ENCODE measurements around the gene OR5AU1.
"Not testable (repeated sequence)": the region's sequence is repeated elsewhere in the genome, so short reads cannot be mapped to it uniquely, and the experiment has no call there.

Gene OR5AU1

DNA sequence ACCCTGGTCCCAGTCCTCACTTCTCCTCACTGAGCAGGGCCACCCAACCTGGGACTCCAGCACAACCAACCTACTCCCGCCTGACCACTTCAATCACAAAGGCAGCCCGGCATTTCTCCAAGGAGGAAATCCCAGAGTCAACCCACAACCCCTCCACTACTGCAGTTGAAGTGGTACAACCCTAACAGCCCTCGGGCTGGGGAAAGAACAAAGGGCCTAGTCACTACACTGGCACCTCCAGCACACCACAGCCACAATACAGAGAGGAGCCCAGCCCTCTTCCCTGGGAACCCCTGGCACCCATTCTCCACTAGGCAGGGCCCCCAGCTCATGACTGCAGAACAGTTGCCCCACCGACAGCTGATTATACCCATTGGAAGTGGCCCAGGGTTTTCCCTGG lies 13.7 kb upstream of the OR5AU1 start:
- no peak for DNase-seq

DNA sequence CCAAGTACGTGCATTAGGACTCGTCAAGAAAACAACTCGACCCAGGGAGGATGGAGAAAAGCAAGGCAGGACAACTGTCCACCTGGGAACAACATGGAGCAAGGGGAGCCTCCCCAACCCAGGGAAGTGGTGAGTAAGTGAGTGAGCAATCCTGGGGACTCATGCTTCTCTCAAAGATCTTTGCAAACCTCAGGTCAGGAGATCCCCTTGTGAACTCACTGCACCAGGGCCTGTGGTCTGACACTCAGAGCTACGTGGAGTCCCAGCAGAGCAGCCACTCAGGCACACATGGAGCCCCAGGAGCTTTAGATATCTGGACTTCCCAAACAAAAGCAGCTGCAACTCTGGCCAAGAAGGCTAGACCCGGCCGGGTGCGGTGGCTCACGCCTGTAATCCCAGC lies 12.2 kb upstream of the OR5AU1 start:
- no peak for DNase-seq

DNA sequence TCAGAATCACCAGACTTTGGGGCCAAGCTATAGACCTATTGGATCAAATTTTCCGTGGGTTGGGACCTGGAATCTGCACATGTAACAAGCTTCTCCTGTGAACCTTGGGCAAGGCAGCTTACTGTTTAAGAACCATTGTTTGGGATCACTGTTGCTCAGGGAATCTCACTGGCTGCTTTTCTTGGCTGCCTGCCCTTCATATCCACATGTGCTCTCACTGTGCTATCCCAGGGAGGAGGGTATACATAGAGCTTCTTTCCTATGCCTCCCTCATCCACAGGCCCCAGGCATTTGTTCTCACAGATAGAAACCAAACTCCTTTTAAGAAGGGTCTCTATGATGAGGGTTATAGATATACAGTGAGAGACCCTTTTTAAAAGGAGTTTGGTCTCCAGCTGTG lies 9.8 kb upstream of the OR5AU1 start:
- not testable (repeated sequence) for DNase-seq

DNA sequence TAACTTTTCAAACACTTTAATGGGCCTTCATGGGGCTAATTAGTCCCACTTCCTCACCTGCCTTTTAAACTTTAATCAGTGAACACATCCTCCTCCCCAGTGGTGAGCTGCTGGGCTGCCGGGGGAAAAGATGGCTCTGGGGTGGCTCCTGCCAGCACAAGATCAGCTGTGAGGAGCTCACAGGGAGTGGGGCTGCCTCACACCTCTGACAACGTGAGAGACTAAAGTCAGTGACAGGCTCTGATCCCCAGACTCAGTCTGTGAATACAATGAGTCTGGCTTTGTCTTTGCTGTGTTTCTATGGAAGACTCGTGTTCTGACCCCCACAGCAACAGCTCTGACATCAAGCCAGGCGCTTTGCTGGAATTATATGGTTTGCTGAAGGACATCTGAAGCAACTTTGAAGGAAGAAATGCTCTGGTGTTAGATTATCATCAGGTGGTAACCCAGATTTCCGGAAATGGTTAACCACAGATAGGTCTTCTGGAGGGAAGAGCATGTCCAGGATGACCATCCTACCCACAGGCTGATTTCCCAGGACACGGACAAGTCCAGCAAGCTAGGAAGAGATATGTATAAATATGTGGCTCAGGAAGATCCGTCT lies 9.2 kb upstream of the OR5AU1 start:
- DNase-seq, result not testable (repeated sequence)

DNA sequence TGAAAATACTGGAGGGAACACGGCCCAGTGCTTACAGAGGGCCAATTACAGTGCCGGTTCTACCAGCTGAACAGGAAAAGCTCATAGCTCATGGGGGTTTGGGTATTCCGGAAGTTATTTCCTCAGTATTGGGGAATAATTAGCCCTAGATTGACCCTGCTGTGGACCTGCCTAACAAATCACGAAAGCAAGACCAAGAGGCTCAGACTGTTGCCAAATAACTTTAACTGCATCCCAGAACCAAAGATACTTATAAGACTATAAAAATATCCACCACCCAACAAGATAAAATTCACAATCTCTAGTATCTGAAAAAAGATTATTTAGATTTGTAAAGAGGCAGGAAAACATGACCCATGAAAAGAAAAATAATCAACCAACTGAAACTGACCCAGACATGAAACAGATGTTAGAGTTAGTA lies 8.0 kb upstream of the OR5AU1 start:
- no peak for DNase-seq

DNA sequence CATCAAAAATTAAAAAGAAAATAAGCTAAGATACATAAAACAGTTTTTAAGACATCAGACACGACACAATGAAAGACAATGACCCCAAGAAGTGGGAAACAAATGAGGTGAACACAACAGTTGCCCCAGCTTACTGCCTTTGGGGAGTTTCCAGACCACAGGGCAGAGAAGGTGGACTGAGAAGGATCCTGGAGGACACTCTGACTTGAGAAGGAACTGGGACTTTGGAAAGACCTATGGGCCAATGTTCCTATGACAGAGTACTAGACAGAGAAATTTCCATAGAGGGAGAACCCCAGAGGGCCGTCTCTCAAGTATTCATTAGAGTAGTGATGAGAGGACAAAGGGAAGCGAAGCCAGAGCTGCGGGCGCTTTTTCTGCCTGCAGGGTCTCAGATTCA lies 6.2 kb upstream of the OR5AU1 start:
- DNase-seq, result no peak

DNA sequence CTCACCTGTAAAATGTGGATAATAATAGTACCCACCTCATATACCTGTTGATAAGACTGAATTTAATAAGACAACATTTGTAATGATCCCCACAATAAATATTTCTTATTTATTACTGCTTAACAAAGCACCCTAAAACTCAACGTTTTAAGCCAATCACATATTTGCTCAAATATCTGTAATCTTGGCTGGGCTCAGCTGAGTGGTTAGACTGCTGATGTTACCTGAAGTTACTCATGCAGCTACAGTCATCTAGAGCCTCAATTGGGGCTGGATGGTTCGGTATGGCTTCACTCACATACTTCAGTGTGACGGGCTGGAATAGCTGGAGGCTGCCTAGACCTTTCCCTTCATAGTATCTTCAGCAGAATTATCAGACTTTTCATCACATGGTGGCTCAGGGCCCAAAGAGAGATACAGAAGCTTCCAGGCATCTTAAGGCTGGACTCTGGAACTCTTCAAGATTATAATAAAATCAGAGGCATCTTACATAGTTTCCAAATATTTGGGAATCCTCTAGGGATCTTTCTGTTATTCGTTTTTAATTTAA lies 4.3 kb upstream of the OR5AU1 start:
- DNase-seq, result no peak

DNA sequence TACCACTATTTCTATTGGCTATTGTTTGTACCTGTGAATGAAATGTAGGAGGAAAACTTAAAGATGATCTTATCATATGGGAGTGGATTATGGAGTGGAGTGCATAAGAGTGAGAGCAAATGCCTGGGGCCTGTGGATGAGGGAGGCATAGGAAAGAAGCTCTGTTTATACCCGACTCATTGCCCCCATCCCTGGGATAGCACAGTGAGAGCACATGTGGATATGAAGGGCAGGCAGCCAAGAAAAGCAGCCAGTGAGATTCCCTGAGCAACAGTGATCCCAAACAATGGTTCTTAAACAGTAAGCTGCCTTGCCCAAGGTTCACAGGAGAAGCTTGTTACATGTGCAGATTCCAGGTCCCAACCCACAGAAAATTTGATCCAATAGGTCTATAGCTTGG lies 2.3 kb upstream of the OR5AU1 start:
- not testable (repeated sequence) for DNase-seq

DNA sequence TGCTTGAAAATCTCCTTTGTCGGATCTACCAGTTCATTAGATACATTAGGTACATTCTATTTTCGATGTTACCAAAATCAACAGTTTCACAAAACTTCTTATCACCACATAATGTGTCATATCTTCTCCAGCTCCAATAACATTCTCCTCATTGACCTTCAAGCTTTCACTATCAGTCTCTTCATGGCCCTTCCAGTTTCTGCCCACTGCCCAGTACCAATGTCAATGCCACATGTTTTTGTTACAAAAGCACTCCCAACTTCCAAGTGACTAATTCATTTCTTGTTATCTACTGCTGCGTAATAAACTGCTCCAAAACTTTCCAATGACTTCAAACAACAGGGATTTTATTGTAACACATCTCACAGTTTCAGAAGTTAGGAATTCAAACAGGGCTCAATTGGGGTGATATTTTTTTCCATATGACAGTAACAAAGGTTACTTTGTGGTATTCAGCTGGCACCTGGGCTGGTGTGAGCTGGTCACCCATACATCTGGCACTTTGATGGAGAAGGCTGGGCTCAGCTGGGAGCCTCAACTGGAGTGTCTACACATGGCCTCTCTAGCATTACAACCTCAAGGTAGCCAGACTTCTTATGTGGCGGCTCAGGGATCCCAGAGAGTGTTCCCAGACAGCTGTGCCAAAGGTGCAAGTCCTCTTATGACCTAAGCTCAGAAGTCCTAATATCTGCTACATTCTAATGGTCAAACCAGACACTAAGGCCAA lies 6.1 kb downstream of the OR5AU1 start:
- DNase-seq, result no peak

DNA sequence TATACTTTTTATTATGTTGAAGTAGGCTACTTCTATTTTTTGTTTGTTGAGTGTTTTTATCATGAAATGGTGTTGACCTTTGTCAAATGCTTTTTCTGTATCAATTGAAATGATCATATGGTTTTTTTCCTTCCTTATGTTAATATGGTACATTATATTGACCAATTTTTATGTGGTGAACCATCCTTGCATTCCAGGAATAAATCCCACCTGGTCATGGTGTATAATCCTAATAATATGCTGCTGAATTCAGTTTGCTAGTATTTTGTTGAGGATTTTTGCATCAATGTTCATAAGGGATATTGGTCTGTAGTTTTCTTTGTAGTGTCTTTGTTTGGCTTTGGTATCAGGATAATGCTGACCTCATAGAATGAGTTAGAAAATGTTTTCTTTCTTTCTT lies 10.4 kb downstream of the OR5AU1 start:
- no peak for DNase-seq

DNA sequence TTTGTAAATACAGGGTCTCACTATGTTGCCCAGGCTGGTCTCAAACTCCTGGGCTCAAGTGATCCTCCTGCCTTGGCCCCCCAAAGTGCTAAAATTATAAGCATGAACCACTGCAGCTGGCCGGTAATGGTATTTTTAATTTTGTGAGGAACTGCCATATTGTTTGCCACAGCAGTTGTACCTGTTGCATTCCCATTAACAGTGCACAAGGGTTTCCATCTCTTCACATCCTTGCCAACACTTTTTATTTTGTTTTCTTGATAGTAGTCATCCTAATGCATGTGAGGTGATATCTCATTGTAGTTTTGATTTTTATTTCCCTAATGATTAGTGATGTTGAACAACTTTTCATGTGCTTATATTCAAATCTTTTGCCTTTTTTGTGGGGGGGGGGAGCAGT lies 13.5 kb downstream of the OR5AU1 start:
- no peak for DNase-seq

DNA sequence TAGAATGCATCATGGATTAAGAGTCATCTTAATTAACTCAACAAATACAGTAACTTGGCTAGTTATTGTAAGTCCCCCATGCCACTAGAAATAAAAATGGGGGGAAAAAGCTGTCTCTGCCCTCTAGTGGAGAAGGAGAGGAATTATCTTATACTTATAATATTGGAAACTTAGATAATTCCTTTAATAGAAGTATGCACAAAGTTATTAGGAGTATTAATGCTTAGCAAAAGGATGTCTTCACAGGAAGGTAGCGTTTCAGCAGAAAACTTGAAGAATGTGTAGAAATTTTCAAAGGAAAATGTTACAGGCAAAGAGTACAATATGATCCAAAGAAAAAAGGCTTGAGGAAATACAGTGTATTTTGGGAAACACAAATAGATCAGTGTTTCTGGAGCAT lies 19.8 kb downstream of the OR5AU1 start:
- DNase-seq, result peak; percentile 16

DNA sequence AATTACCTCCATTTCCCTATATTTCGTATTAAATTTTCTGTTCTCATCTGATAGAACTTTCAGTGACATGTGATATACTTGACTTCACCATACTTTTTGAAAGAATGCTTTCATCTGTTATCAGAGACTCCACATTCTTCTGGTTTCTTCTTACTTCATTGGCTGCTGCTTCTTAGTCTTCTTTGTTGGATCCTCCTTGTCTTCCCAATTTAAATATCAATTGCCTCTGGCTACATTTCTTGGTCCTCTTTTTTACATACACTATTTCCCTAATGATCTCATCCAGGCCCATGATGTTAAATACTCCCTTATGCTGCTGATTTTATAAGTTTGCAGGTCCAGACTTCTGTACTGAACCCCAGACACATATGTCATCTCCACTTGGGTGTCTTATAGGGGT lies 22.0 kb downstream of the OR5AU1 start:
- no peak for DNase-seq

DNA sequence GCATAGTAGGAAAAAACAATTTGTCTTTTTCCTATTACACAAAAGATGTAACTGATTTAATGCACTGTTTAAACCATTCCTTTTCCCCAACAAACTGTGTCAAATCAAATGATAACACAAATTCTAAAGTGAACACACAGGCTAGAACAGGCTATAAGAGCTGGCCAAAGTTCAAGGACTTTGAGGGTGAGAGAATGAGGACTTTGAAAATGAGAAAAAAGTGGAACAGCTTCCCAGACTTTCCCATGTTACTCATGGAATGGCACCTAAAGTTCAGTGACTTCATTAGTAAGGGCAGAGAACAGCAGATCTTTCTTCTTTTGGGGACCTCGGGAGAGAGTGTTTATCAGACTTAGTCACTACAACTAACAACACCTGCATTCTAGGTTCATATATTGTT lies 32.4 kb downstream of the OR5AU1 start:
- no peak for DNase-seq

DNA sequence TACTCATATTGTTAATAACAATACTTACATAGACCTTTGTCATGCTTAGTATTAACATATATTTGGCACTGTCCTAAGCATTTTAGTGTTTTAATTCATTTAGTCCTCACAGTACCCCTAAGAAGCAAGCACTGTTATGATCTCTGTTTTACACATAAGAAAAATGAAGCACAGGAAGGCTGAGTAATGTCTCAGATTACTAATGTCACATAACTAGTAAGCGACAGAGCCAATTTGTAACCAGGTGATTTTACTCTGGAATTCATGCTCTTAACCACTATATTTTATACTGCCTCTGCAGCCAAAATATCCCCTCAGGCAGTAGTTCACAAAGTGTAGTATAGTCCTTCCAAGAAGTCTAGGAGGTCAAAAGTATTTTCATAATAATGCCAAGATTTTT lies 34.7 kb downstream of the OR5AU1 start:
- DNase-seq, result no peak

DNA sequence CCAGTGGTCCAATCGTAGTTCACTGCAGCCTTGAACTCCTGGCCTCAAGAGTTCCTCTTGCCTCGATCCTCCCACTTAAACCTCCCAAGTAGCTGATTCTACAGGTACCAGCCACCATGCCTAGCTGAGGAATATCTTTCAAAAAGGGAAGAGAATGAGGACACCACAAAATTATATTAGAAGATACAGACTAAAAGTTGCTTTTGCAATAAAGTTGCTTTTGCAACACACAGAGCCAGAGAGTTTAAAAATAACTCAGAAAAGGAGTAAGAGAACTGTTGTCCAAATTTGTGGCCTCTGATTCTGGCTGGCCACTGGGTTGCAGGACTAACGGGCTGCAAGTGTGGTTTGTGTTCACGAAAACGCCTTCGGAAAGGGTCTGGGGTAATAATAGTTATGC lies 35.2 kb downstream of the OR5AU1 start:
- DNase-seq, result no peak

DNA sequence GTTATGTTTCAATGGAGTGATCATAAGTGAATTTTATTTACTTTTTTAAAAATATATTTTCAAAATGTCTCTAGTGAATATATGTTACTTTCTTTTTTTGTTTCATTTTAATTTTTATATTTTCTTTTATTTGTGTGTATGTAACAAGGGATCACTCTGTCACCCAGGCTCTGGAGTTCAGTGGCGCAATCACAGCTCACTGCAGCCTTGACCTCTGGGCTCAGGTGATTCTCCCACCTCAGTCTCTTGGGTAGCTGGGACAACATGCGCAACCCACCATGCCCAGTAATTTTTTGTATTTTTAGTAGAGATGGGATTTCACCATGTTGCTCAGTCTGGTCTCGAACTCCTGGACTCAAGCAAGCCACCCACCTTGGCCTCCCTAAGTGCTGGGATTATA lies 36.9 kb downstream of the OR5AU1 start:
- DNase-seq, result no peak

DNA sequence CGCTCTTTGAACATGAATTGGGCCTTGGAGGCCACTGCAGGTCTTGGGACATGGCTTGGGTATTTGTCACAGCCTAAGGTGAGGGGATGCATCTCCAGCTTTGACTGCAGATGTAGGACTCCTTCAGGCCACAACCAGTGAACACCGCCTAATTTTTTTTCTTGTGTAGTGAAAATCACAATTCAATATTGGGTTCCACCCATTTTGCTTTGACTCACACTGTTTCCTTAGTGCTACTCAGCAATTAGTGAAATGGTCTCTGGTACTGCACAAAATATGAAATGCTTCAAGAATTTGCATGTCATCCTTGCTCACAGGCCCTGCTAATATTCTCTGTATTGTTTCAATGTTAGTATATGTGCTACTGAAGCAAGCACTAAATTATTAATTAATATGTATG lies 42.5 kb downstream of the OR5AU1 start:
- no peak for DNase-seq

DNA sequence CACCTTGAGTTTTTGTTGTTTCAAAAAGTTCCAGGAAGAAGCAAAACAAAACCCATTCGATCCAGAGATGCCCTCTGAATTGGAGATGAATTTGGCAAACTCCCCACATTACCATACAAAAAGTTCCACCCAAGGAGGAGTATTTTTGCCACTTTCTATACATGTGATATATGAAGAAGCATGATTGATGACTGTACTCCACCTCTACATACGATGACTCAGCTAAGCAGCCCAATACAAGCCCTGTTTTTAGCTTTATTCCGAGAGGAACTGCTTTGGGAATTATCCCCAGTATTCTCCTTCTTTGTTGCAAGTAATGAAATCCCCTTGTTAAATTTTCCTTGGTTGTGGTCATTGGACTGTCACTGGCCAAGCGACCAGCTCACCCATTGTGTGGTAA lies 43.6 kb downstream of the OR5AU1 start:
- no peak for DNase-seq

DNA sequence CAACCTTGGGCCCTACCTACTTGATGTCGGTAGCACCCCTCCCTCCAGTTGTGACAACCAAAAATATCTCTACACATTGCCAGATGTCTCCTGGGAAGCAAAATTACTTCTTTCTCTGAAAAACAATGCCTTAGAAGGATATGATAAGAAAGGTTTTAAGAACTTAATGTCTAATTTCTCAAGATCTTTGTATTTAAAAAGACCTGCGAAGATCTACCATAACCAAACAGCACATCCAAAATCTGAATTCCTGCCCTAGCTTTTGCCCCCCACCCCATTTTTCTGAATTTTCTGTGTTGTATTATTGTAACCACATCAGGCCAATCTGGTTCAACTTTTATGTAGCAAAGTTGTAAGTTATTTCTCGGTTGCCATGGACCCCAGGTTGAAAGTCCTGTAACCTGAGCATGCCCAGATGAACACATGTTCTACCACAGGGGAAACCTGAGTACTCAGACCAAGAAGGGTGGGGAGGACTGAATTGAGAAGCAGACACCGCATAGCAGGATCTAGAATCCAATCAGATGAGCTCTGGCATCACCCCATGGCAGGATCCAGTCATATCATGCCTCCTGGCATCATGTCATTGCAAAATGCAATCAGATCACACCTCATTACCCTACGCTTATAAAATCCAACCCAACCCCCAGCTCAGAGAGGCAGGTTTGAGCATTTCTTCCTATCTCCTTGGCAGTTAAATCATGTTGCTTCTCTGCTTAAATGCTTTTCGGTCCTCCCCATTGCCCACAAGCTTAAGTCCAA lies 46.3 kb downstream of the OR5AU1 start:
- DNase-seq, result peak; percentile 33

DNA sequence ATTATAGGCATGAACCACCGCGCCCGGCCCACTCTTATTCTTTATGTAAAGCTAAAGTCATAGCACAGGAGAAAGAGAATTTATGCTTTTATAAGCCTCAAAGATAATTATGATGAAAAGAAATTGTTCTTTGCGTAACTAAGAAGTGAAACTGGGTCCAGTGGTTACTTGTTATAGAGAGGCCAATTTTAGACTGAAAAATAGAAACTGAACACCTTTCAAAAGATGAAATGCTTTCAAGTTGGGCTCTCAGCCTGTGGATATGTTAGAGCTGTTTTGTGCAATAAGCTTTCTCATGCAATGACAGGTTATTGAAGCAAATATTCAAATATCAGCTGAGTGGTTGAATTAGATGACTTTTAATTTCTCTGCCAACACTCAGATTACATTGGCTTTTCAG lies 47.1 kb downstream of the OR5AU1 start:
- DNase-seq, result no peak

DNA sequence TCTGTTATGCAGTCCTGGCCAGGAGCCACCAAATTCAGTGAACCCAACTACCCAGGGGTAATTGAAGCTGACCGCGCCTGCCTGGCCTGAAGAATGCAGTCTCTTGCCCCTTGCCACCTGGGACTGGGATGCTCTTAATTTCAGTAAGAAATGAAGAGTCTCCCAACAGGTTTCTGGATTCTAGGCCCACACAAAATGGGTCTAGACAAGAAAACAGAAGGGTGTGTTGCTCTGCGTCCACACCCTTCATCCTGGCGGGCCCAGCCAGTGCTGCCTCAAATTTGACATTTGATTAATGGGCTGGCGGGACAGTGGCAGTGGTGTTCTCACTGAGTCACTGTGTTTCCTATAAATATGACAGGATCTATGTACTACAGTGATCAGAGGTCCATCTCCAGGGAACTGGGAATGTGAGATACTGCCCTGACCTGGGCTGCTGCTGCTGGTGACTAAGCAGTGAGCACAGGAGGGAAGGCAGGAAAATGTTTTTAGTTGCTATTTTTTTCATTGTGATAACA lies 48.5 kb downstream of the OR5AU1 start:
- DNase-seq, result no peak

DNA sequence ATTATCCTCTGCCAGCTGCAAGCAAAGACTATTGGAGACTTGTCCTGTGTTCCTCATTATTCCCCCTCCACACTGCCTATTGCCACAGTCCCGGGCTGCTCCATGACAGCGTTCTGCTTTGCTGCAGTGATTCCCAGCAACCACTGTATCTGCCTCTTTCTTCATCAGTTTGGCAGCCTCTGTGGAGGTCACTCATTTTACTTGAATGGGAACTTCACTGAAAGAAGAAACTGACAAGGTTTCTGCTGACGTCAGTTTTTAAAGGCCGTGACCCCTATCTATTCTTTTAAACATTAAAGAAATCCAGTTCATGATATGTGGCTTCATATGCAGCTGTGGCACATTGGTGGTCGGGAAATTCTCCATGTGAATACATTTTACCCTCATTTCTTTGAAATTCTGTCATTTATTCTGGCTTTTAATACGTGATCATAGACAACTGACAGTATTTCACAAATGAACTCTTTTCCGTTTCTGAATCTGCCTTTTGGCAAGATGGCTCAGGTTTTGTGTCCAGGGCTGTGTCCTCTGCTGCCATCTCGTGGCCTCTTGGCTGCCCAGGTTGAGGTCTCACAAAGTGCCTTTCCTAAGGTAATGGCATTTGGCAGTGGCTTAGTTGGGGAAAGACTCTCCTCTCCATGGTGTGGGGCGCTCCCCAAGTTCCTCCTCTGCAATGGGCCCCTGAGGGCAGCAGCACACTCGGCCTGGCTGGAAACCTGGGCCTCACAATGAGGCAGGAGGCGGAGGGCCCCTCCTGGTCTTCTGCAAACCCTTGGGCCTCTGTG lies 49.2 kb downstream of the OR5AU1 start:
- peak; percentile 52 for DNase-seq

Data from NCI-H446 treated with DMSO at 0.1 percent for 48 hours (cell line).